Progenitor cell of endocrine pancreas (in vitro differentiated cells): ENCODE measurements around the gene TMEM200B. TPM values are rescaled to one million over a fixed set of nuclear protein-coding genes. Genes with fewer than 3 reads are reported as not detected.

Source experiments
- DNase-seq: peaks from one replicate; pipeline ENCODE4 v3.0.0; 2021; ENCODE audit warnings: low spot score; ENCODE audit not compliant: unreplicated experiment
- H3K27ac Mint-ChIP-seq: 2 replicates; pipeline ENCODE4 v1.8.0; 2021; ENCODE audit warnings: mild to moderate bottlenecking, moderate library complexity, mixed read lengths
- H3K27me3 Mint-ChIP-seq: 2 replicates; pipeline ENCODE4 v1.8.0; 2021; ENCODE audit warnings: mixed read lengths
- H3K36me3 Mint-ChIP-seq: 2 replicates; pipeline ENCODE4 v1.8.0; 2022; ENCODE audit warnings: mixed read lengths; ENCODE audit not compliant: insufficient read depth
- H3K4me1 Mint-ChIP-seq: 2 replicates; pipeline ENCODE4 v1.8.0; 2021; ENCODE audit warnings: low read depth, mixed read lengths
- H3K4me3 Mint-ChIP-seq: 2 replicates; pipeline ENCODE4 v1.8.0; 2021; ENCODE audit warnings: low read depth, mild to moderate bottlenecking, moderate library complexity, mixed read lengths
- H3K9me3 Mint-ChIP-seq: 2 replicates; pipeline ENCODE4 v1.8.0; 2021; ENCODE audit warnings: low read depth, mixed read lengths
- CTCF ChIP-seq: fragments of 200-600 bp; sonication (generic); IDR thresholded peaks from one replicate; pipeline ENCODE4 v1.5.0; 2021; ENCODE audit warnings: antibody characterized with exemption, mild to moderate bottlenecking; ENCODE audit not compliant: unreplicated experiment
- total RNA-seq: library from RNA; stranded (reverse); gene quantifications from 2 replicates; pipeline ENCODE4 v1.2.1, GENCODE V29; 2021

Gene TMEM200B
- total RNA-seq, 1 donor from 2014 or later, result 13.3 TPM

- Mint-ChIP-seq H3K4me1 (peaks cover 5% of the 10 kb centered on the region), H3K4me3 (no peak overlapping the region), H3K27me3 (no peaks in the 10 kb centered on the region), H3K36me3 (peaks cover 4% of the 10 kb centered on the region), H3K9me3 (no peaks in the 10 kb centered on the region), H3K27ac (peak overlapping the region; percentile 86)
- TF ChIP-seq CTCF, result no peak
- DNase-seq, result no peak
These were observed 17.9 kb downstream of the TMEM200B start for GRCh38 chr1:29105822-29106221.

GRCh38 chr1:29100487-29100886, 23.2 kb downstream of the TMEM200B start:
- TF ChIP-seq CTCF, result no peak
- Mint-ChIP-seq H3K36me3 (peaks cover 11% of the 10 kb centered on the region), H3K4me1 (no peaks in the 10 kb centered on the region)

GRCh38 chr1:29099286-29099685, 24.4 kb downstream of the TMEM200B start:
- TF ChIP-seq CTCF, result no peak
- H3K27me3 Mint-ChIP-seq, result no peaks in the 10 kb centered on the region
- no peaks in the 10 kb centered on the region for H3K4me1 Mint-ChIP-seq

More at GRCh38 chr1:29100487-29100886, 23.2 kb downstream of the TMEM200B start:
- Mint-ChIP-seq H3K27me3 (no peaks in the 10 kb centered on the region), H3K9me3 (no peaks in the 10 kb centered on the region), H3K4me3 (no peak overlapping the region), H3K27ac (no peak overlapping the region)
- DNase-seq, result no peak

GRCh38 chr1:29096231-29096886, 27.3 kb downstream of the TMEM200B start:
- Mint-ChIP-seq H3K27ac (no peak overlapping the region), H3K36me3 (peaks cover 27% of the 10 kb centered on the region), H3K9me3 (peaks cover 3% of the 10 kb centered on the region), H3K4me1 (no peaks in the 10 kb centered on the region), H3K27me3 (no peaks in the 10 kb centered on the region), H3K4me3 (no peak overlapping the region)
- TF ChIP-seq CTCF, result no peak
- no peak for DNase-seq

More at GRCh38 chr1:29099286-29099685, 24.4 kb downstream of the TMEM200B start:
- Mint-ChIP-seq H3K27ac (no peak overlapping the region), H3K36me3 (peaks cover 11% of the 10 kb centered on the region), H3K4me3 (no peak overlapping the region), H3K9me3 (no peaks in the 10 kb centered on the region)
- DNase-seq, result no peak

- Mint-ChIP-seq H3K9me3 (peaks cover 3% of the 10 kb centered on the region), H3K4me3 (no peak overlapping the region), H3K36me3 (peaks cover 29% of the 10 kb centered on the region), H3K27ac (no peak overlapping the region), H3K27me3 (no peaks in the 10 kb centered on the region), H3K4me1 (peaks cover 5% of the 10 kb centered on the region)
- no peak for DNase-seq
- no peak for TF ChIP-seq CTCF
These were observed 28.7 kb downstream of the TMEM200B start for GRCh38 chr1:29094954-29095353.
